Endothelial cell of umbilical vein (primary cell): Measurements from ENCODE around the gene TLR1. TPM values are rescaled to one million over a fixed set of nuclear protein-coding genes. Genes with fewer than 3 reads are reported as not detected.

Experiments
- BruUV-seq: library from RNA; stranded (reverse); fragments of 400-500 nt; replicated peaks from 2 replicates; lab custom pipeline; 2021; lab: Mats Ljungman, UMichigan
- CTCF ChIA-PET: fragments of 300-600, 350-600 bp; sonication (Branson Sonifier 250); formaldehyde crosslinking; loops from one replicate; lab custom pipeline; 2021; ENCODE audit warnings: antibody characterized with exemption, inconsistent platforms; lab: Charles Lee
- POLR2A ChIA-PET: fragments of 300-600, 350-600 bp; sonication (Branson Sonifier 250); formaldehyde crosslinking; loops from one replicate; lab custom pipeline; 2021; ENCODE audit warnings: antibody characterized with exemption, inconsistent platforms; lab: Charles Lee
- DNase-seq: peaks from one replicate; pipeline ENCODE4 v3.0.0-alpha.2; 2011; ENCODE audit warnings: low read depth, low spot score
- FAIRE-seq: peaks from 2 replicates; lab custom pipeline; 2011; peaks lifted over from hg19 to GRCh38; lab: Jason Lieb, UNC
- H2AFZ ChIP-seq: 2 replicates; pipeline ENCODE4 v1.6.0; 2012; ENCODE audit warnings: low read depth, low read length, control low read depth, inconsistent platforms
- H3K27ac ChIP-seq: 2 replicates; pipeline ENCODE4 v1.5.1; 2011; ENCODE audit warnings: low read depth, mild to moderate bottlenecking, control low read depth, low read length, moderate library complexity; ENCODE audit not compliant: insufficient read depth
- H3K27me3 ChIP-seq, 2 experiments: 2 replicates each; pipeline versions ENCODE4 v1.6.0 to v1.6.1; 2011; ENCODE audit warnings: low read length in 2 of 2, mixed read lengths in 1 of 2; ENCODE audit not compliant: control insufficient read depth in 2 of 2, insufficient read depth in 2 of 2
- H3K36me3 ChIP-seq, 2 experiments: 2 replicates in 1 of 2; 3 replicates in 1 of 2; pipeline ENCODE4 v1.5.1; 2011; ENCODE audit warnings: low read length in 2 of 2, mild to moderate bottlenecking in 1 of 2, moderate library complexity in 1 of 2; ENCODE audit not compliant: control insufficient read depth in 2 of 2, insufficient read depth in 2 of 2; ENCODE audit errors: extremely low read depth in 1 of 2
- H3K4me1 ChIP-seq: 3 replicates; pipeline ENCODE4 v1.5.1; 2011; ENCODE audit warnings: mild to moderate bottlenecking, low read length; ENCODE audit not compliant: control insufficient read depth, insufficient read depth; ENCODE audit errors: extremely low read depth
- H3K4me2 ChIP-seq: 2 replicates; pipeline ENCODE4 v1.6.1; 2011; ENCODE audit warnings: low read length, control low read depth, mixed read lengths; ENCODE audit not compliant: insufficient read depth
- H3K4me3 ChIP-seq, 3 experiments: fragments of 200-600 bp in 1 of 3; sonication (generic), shearing (Covaris generic) in 1 of 3; replicated peaks in 1 of 3; 2 replicates each; pipeline ENCODE4 v1.5.1; 2011 to 2016; ENCODE audit warnings: control low read depth in 3 of 3, low read length in 3 of 3, mild to moderate bottlenecking in 2 of 3, inconsistent platforms in 1 of 3, low read depth in 1 of 3, moderate library complexity in 1 of 3; ENCODE audit not compliant: insufficient read depth in 1 of 3
- H3K79me2 ChIP-seq: 2 replicates; pipeline ENCODE4 v1.6.0; 2012; ENCODE audit warnings: low read length, inconsistent platforms; ENCODE audit not compliant: control insufficient read depth, insufficient read depth
- H3K9ac ChIP-seq: replicated peaks from 2 replicates; pipeline ENCODE3; 2011; ENCODE audit warnings: low read length, control low read depth; ENCODE audit not compliant: insufficient read depth; ENCODE audit errors: extremely low read depth
- H3K9me1 ChIP-seq: replicated peaks from 3 replicates; pipeline ENCODE4 v1.6.0; 2011; ENCODE audit warnings: mild to moderate bottlenecking, low read length; ENCODE audit not compliant: control insufficient read depth, insufficient read depth; ENCODE audit errors: extremely low read depth
- H3K9me3 ChIP-seq: replicated peaks from 2 replicates; pipeline ENCODE4 v1.5.1; 2012; ENCODE audit warnings: low read length, inconsistent platforms; ENCODE audit not compliant: control insufficient read depth, insufficient read depth
- H4K20me1 ChIP-seq: replicated peaks from 2 replicates; pipeline ENCODE3; 2011; ENCODE audit warnings: mild to moderate bottlenecking, low read length; ENCODE audit not compliant: control insufficient read depth, insufficient read depth; ENCODE audit errors: extremely low read depth
- CTCF ChIP-seq, 2 donors: IDR thresholded peaks; 1 replicate in 1 of 2; 2 replicates in 1 of 2; pipeline ENCODE4 v1.5.1; 2011; ENCODE audit warnings: low read length in 2 of 2, mild to moderate bottlenecking in 2 of 2, moderate library complexity in 2 of 2, control low read depth in 1 of 2, inconsistent platforms in 1 of 2, low read depth in 1 of 2; ENCODE audit not compliant: insufficient read depth in 1 of 2; ENCODE audit errors: extremely low read depth in 1 of 2
- EZH2 ChIP-seq: IDR thresholded peaks from 2 replicates; pipeline ENCODE4 v1.6.1; 2012; ENCODE audit warnings: borderline replicate concordance, low read depth, mild to moderate bottlenecking, moderate library complexity, low read length, inconsistent platforms; ENCODE audit not compliant: severe bottlenecking
- FOS ChIP-seq: IDR thresholded peaks from 2 replicates; pipeline ENCODE4 v1.6.1; 2011; ENCODE audit warnings: mild to moderate bottlenecking, low read length, moderate library complexity, borderline replicate concordance; ENCODE audit not compliant: insufficient read depth
- GATA2 ChIP-seq: IDR thresholded peaks from 2 replicates; pipeline ENCODE4 v1.7.0; 2011; ENCODE audit warnings: low read depth, mild to moderate bottlenecking, moderate library complexity, mixed read lengths, low read length; ENCODE audit not compliant: insufficient read length, insufficient read depth
- JUN ChIP-seq: IDR thresholded peaks from 2 replicates; pipeline ENCODE4 v1.6.1; 2011; ENCODE audit warnings: borderline replicate concordance, low read depth; ENCODE audit not compliant: insufficient read length, insufficient read depth
- MAX ChIP-seq: IDR thresholded peaks from 2 replicates; pipeline ENCODE4 v1.6.1; 2011; ENCODE audit not compliant: insufficient read depth, insufficient read length
- MYC ChIP-seq: IDR thresholded peaks from one replicate; pipeline ENCODE4 v1.6.1; 2011; ENCODE audit warnings: mild to moderate bottlenecking, low read depth, low read length
- POLR2A ChIP-seq: IDR thresholded peaks from 2 replicates; pipeline ENCODE4 v1.6.1; 2012; ENCODE audit warnings: low read depth, mild to moderate bottlenecking, control low read depth, low read length
- POLR2AphosphoS5 ChIP-seq: IDR thresholded peaks from 2 replicates; pipeline ENCODE4 v1.6.1; 2012; ENCODE audit warnings: low read depth, mild to moderate bottlenecking, control low read depth, low read length, moderate library complexity; ENCODE audit not compliant: insufficient read depth
- dilution Hi-C: fragments of 300-500 bp; cut with MboI; formaldehyde crosslinking; loops from one replicate; pipeline ENCODE4 v1.15.0; 2019; ENCODE audit warnings: low sequenced_read_pairs; ENCODE audit not compliant: extremely low pct_ligation_motif_present
- intact Hi-C: fragments of 100-400 bp; cut with micrococcal nuclease; formaldehyde crosslinking; loops from one replicate; pipeline ENCODE4 v1.10.0; 2022
- polyA plus RNA-seq, 4 experiments: library from polyadenylated mRNA; depleted of rRNA in 3 of 4; stranded (reverse) in 3 of 4; unstranded in 1 of 4; fragments of >200 nt; gene quantifications; 2 replicates each; pipeline versions ENCODE4 v1.2.1 to v1.2.3, GENCODE V29; 2011 to 2012; ENCODE audit warnings: missing spikeins in 1 of 4
- total RNA-seq: library from RNA; stranded (reverse); gene quantifications from 2 replicates; pipeline ENCODE4 v1.2.3, GENCODE V29; 2021

Gene TLR1
- total and polyA plus RNA-seq, 2 donors (not counting 3 experiments of a cell fraction or from before 2014, with no cell fraction given): 0.81 to 2.7 TPM

DNA sequence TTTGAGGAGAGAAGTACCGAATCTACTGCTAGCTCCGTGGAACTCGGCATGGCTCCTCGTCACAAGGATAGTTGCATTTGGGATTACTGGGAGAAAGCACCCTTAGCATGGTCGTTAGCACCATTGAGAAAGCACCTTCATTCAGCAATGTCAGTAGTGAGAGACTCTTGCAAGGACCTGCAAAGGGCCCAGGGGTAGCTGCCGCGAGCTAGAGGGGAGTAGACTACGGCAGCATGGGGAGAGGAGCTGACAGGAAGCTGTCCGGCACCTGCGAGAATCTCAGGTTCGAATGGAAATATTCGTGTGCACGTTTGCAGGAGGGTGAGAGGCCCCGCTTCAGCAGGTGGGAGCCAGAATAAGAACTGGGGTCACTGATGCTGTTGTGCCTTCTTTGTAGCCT lies 42.0 kb downstream of the TLR1 start:
- Histone ChIP-seq H3K9ac (no peak overlapping the region), H3K4me1 (no peaks in the 10 kb centered on the region), H3K27ac (no peak overlapping the region), H3K9me3 (no peaks in the 10 kb centered on the region), H3K27me3 (peaks cover 0 to 1% of the 10 kb centered on the region in 2 experiments), H3K4me2 (no peak overlapping the region), H3K79me2 (no peaks in the 10 kb centered on the region), H4K20me1 (no peaks in the 10 kb centered on the region), H3K9me1 (no peaks in the 10 kb centered on the region), H3K36me3 (no peaks in the 10 kb centered on the region), H3K4me3 (no peak overlapping the region), H2AFZ (no peak overlapping the region)
- ChIA-PET CTCF (interaction anchor here (1.1 to 5.0 kb wide), 3 partner anchors 9 to 41 kb away, joined by 3 to 89 read pairs (median 41); partner anchors contain the start of gene TLR10), POLR2A (no interaction called here)
- DNase-seq: no peak
- intact Hi-C loops: loop anchor here (5.0 kb wide), 1 partner anchor 360 kb away; no protein-coding TSS in a partner anchor
- no TSS peak for BruUV-seq
- dilution Hi-C loops: no loop called here
- TF ChIP-seq POLR2AphosphoS5 (no peak), EZH2 (no peak), GATA2 (no peak), MYC (no peak), CTCF (IDR thresholded peaks at IDR 0.05; ENCODE audit: extremely low read depth in 1 of 2, insufficient read depth in 1 of 2, low read depth in 1 of 2, low read length in 2 of 2) (no peak), MAX (no peak), POLR2A (no peak), JUN (no peak), FOS (no peak)
- FAIRE-seq: no peak
